ENCODE results near the gene FGFR4.

The FGFR4 gene

DNA sequence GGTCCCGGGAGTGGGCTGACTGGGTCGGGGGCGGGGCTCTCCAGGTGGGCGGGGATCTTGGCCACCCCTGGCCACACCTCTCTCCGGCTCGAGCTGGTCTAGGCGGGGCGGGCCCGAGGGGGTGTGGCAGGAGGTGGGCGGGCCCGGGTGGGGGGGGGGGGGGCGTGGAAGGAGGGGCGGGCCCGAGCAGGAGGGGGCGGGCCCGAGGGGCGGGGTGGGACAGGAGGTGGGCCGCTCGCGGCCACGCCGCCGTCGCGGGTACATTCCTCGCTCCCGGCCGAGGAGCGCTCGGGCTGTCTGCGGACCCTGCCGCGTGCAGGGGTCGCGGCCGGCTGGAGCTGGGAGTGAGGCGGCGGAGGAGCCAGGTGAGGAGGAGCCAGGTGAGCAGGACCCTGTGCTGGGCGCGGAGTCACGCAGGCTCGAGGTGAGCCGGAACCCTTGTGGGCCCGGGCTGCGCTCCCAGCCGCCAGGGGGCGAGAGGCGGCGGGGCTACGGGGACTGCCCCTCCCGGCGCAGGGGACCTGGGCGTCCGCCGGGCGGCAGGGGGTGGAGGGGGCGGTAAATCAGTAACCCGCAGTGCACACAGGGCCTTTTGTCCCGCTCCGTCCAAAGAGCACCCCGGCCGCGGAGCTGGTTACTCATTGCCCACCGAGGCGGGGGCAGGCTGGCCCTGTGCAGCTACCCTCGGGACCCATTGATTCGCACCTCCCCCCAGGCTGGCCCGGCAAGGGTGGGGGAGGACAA is at the start of gene FGFR4:
Gene FGFR4 (plus strand): TSS at position 262 of the 744 bp plus-strand sequence. CDS start 2,688 bp downstream, outside the sequence.
- Histone ChIP-seq H3F3A (ENCODE audit: control insufficient read depth, insufficient read depth) (peaks cover 15% of the 10 kb centered on the region), H3K36me3 (ENCODE audit: control insufficient read depth, low read length) (no peaks in the 10 kb centered on the region), H3K27me3 (ENCODE audit: control insufficient read depth, low read length) (no peaks in the 10 kb centered on the region), H3K9me2 (replicated peaks; ENCODE audit: control insufficient read depth, low read length) (no peaks in the 10 kb centered on the region), H3K4me3 (ENCODE audit: low read length) (peak within 1 kb of the TSS; percentile 69), H3K4me1 (ENCODE audit: control insufficient read depth, low read length) (peaks cover 34% of the 10 kb centered on the region), H3K27ac (ENCODE audit: low read depth, low read length) (peak within 1 kb of the TSS; percentile 64), H3K79me2 (ENCODE audit: control insufficient read depth, low read length) (no peaks in the 10 kb centered on the region), H4K20me1 (ENCODE audit: control insufficient read depth, insufficient read depth, low read depth, low read length) (no peaks in the 10 kb centered on the region), H3K9me3 (ENCODE audit: control insufficient read depth, insufficient read depth, low read length) (no peaks in the 10 kb centered on the region), H3K4me2 (ENCODE audit: low read length) (peak within 1 kb of the TSS; percentile 70)
- TF ChIP-seq EZH2phosphoT487 (IDR thresholded peaks at IDR 0.05; ENCODE audit: borderline replicate concordance, low read length), result no peak
- TF ChIP-seq, protein P1, sequence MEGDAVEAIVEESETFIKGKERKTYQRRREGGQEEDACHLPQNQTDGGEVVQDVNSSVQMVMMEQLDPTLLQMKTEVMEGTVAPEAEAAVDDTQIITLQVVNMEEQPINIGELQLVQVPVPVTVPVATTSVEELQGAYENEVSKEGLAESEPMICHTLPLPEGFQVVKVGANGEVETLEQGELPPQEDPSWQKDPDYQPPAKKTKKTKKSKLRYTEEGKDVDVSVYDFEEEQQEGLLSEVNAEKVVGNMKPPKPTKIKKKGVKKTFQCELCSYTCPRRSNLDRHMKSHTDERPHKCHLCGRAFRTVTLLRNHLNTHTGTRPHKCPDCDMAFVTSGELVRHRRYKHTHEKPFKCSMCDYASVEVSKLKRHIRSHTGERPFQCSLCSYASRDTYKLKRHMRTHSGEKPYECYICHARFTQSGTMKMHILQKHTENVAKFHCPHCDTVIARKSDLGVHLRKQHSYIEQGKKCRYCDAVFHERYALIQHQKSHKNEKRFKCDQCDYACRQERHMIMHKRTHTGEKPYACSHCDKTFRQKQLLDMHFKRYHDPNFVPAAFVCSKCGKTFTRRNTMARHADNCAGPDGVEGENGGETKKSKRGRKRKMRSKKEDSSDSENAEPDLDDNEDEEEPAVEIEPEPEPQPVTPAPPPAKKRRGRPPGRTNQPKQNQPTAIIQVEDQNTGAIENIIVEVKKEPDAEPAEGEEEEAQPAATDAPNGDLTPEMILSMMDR (IDR thresholded peaks at IDR 0.05; ENCODE audit: low read depth, low read length, poor library complexity, severe bottlenecking), result peak; percentile 88

DNA sequence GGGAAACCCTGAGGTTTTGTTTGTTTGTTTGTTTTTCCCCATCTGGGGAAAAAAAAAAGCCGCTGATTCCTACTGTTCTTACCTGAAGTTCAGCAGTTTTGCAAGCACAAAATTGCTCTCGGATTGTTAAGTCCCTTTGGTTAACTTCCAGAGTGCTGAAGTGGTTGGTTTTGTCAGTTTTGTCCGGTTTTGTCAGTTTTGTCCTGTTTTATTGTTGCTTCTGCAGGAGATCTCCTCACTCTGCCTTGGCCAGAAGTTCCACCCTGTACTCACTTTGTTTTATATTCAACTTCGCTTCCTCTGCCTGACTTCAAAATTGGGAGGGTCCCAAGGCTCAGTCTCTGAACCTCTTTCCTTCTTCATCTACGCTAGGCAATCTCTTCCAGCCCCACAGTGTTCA is 49.8 kb upstream of the FGFR4 start:
- Histone ChIP-seq H3K79me2 (ENCODE audit: control insufficient read depth, low read length) (peaks cover 78% of the 10 kb centered on the region), H3K4me3 (ENCODE audit: low read length) (no peak overlapping the region), H3K4me1 (ENCODE audit: control insufficient read depth, low read length) (no peaks in the 10 kb centered on the region), H4K20me1 (ENCODE audit: control insufficient read depth, insufficient read depth, low read depth, low read length) (peaks cover 2% of the 10 kb centered on the region; the same call in 1 of the 2 replicates), H3K27ac (ENCODE audit: low read depth, low read length) (no peak overlapping the region), H3K36me3 (ENCODE audit: control insufficient read depth, low read length) (peaks cover 45% of the 10 kb centered on the region), H3F3A (ENCODE audit: control insufficient read depth, insufficient read depth) (no peaks in the 10 kb centered on the region), H3K9me2 (replicated peaks; ENCODE audit: control insufficient read depth, low read length) (no peaks in the 10 kb centered on the region), H3K9me3 (ENCODE audit: control insufficient read depth, insufficient read depth, low read length) (no peaks in the 10 kb centered on the region), H3K27me3 (ENCODE audit: control insufficient read depth, low read length) (no peaks in the 10 kb centered on the region), H3K4me2 (ENCODE audit: low read length) (no peak overlapping the region)
- TF ChIP-seq, protein P1 (IDR thresholded peaks at IDR 0.05; ENCODE audit: low read depth, low read length, poor library complexity, severe bottlenecking), result no peak
- TF ChIP-seq EZH2phosphoT487 (IDR thresholded peaks at IDR 0.05; ENCODE audit: borderline replicate concordance, low read length), result no peak

DNA sequence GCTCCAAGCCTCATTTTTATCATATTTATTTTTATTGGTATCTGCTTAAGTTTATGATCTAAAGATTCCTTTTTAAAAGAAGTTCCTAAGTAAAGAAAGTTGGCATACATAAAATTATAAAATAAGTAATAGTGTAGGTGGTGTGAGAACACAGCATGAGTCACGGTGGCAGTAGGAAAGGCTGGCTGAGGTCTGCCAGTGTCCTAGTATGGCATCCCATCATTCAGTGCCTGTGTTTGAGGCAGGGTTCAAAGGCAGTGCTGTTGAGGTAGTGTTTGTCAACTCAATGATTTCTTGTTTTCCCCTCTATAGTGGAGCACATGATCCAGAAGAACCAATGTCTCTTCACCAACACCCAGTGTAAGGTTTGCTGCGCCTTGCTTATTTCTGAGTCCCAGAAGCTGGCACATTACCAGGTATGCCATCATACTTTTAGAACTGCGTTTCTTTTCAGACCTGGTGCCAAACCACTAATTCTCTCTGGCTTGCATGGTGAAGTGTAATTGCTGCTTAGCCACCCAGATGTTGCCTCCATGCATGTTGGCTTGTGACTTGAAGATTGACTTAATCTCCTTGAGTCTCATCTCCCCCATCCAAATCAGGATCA is 45.8 kb upstream of the FGFR4 start:
- H3K27ac ChIP-seq (ENCODE audit: low read depth, low read length), result no peak overlapping the region
- no peaks in the 10 kb centered on the region for H3F3A ChIP-seq (ENCODE audit: control insufficient read depth, insufficient read depth)
- H3K9me3 ChIP-seq (ENCODE audit: control insufficient read depth, insufficient read depth, low read length), result no peaks in the 10 kb centered on the region
- H3K4me2 ChIP-seq (ENCODE audit: low read length), result no peak overlapping the region
- no peaks in the 10 kb centered on the region for H3K4me1 ChIP-seq (ENCODE audit: control insufficient read depth, low read length)
- peaks cover 2% of the 10 kb centered on the region; the same call in 1 of the 2 replicates for H4K20me1 ChIP-seq (ENCODE audit: control insufficient read depth, insufficient read depth, low read depth, low read length)
- peaks cover 41% of the 10 kb centered on the region for H3K79me2 ChIP-seq (ENCODE audit: control insufficient read depth, low read length)
- no peaks in the 10 kb centered on the region for H3K27me3 ChIP-seq (ENCODE audit: control insufficient read depth, low read length)
- H3K4me3 ChIP-seq (ENCODE audit: low read length), result no peak overlapping the region
- H3K36me3 ChIP-seq (ENCODE audit: control insufficient read depth, low read length), result peaks cover 65% of the 10 kb centered on the region
- TF ChIP-seq EZH2phosphoT487 (IDR thresholded peaks at IDR 0.05; ENCODE audit: borderline replicate concordance, low read length), result no peak
- TF ChIP-seq, protein P1 (IDR thresholded peaks at IDR 0.05; ENCODE audit: low read depth, low read length, poor library complexity, severe bottlenecking), result no peak
- H3K9me2 ChIP-seq (replicated peaks; ENCODE audit: control insufficient read depth, low read length), result no peaks in the 10 kb centered on the region

Data from DOHH2 (cell line).